ENCODE results near the gene CDYL2.

Gene CDYL2

GRCh38 chr16:80703131-80704071 is 101.0 kb downstream of the CDYL2 start:
- DNase-seq: no peak

DNA sequence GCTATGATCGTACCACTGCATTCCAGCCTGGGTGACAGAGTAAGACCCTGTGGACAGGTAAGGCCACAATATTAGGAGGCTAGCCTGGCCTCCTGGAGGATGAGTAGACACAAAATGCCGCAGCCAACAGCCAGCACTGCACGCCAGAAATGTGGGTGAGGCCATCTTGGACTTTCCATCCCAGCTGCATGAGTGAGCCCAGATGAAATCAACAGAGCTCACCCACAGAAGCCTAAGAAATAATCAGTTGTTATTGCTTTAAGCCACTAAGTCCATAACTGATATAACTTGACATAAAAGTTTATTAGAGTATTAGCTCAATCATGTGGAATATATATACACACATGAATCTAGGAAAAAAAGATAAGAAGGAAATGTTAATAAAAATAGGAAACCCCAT is 101.7 kb downstream of the CDYL2 start:
- DNase-seq: no peak

DNA sequence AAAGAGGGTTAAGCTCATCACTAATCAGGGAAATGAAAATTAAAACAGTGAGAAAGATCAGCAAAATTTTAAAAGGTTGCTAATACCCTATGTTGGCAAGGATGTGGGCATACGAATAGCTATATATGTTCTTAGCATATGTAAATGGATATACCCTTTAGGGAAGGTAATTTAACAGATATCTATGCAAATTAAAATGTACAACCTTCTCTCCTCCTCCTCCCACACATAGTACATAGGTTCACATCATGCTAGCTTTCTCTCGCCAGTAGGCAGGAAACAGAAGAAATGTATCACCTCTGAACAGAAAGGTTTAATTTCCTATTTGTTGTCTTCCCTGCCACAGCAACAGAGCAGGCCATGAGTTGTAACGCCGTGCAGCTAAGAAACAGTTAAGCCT is 103.8 kb downstream of the CDYL2 start:
- DNase-seq: no peak

GRCh38 chr16:80695020-80695419 is 109.4 kb downstream of the CDYL2 start:
- no peak for DNase-seq

DNA sequence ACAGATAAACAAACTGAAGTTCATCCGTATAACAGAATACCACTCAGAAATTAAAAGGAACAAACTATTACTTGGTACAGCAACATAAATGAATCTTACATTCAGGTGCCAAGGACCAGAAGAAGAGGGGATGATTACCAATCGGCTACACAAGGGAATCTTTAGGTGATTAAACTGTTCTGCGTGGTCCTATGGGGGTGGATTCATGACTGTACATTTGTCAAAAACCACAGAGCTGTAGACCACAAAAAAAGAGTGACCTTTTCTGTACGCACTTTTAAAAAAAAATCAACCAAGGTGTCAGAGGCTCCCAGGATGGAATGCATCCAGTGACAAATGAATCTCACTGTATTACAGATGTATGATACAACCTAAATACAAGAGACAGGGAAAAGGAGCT is 110.8 kb downstream of the CDYL2 start:
- peak; percentile 17 for DNase-seq

- DNase-seq: no peak
These were observed 112.1 kb downstream of the CDYL2 start for GRCh38 chr16:80692270-80692669.

- no peak for DNase-seq
These were observed 113.2 kb downstream of the CDYL2 start for GRCh38 chr16:80691111-80691741.

DNA sequence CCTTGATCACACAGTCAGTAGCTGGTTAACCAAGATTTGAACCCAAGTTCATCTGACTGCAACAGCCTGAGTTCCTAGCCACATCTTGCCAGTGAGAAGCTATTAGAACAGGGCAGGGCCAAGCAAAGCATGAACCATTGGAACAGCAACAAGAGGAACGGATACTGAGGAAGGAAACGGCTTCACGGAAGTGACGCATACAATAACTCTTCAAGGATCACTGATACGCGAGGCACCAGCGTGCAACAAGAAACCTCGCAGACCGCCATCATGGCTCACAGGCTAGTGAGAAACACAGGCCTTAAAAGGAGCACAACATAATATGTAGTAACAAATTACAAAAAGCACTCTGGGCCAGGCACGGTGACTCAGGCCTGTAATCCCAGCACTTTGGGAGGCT is 114.9 kb downstream of the CDYL2 start:
- DNase-seq: no peak

DNA sequence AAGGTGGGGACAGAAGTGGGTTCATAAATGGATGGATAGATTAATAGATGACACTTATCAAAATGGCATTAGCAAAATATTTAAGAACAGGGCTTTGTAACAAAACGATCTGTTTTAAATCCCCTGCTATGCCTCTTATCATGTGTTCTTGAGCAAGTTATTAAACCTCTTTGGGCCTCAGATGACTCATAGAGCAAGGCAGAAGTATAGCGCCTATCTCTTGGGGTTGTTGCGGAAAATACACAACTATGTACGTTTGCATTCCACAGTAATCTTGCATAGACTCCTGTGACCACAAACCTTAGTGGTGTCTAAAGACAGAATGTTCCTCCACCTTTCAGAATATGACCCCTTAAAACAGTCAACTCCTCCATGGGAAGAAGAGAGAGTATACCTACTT is 116.8 kb downstream of the CDYL2 start:
- no peak for DNase-seq

DNA sequence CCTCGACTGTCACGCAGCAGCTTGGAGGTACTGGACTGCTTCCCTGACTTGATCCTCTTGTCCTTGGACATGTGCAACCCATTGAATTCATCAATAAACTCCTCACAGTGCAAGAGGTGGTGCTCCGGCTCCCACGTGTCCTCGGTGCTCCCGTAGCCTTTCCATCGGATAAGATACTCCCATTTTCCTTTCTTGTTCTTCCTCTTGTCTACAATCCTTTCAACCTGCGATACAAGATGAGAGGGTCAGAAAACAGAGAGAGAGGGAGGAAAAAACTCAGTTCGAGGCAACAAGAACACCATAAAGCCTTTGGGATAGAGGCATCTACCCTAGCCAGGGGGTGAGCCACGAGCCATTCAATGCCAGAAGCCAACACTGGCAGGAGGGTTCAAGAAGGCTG is 119.5 kb downstream of the CDYL2 start:
- no peak for DNase-seq

DNA sequence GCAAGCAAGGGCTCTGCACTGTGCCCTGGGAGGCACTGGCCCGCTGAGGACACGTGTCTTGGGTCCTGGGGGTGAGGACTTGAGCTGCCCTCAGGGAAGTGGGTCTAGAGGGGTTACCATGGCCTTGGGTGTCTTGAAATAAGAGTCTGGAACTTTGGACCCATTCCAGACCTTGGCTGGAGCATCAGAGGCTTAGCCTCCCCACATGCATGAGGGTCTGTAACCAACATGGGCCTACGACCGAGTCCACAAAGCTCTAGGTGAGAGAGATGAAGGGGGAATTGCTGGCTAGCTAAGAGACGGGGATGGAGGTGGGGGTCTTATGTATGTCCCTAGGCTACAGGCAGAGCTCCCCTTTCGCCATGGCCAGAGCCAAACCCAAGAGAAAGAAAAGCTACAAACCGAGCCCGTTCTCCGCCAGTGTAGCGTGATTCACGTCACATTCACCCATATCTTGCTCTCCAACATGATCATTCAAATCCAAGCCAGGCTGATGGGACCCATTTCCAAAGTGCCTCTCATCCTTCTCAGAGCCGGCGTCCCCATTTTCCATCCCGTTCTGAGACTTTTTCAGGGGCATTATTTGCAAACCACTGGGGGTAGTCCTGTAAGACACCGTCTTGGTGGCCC is 120.1 kb downstream of the CDYL2 start:
- no peak for DNase-seq

- DNase-seq: no peak
These were observed 120.8 kb downstream of the CDYL2 start for GRCh38 chr16:80683646-80684045.

DNA sequence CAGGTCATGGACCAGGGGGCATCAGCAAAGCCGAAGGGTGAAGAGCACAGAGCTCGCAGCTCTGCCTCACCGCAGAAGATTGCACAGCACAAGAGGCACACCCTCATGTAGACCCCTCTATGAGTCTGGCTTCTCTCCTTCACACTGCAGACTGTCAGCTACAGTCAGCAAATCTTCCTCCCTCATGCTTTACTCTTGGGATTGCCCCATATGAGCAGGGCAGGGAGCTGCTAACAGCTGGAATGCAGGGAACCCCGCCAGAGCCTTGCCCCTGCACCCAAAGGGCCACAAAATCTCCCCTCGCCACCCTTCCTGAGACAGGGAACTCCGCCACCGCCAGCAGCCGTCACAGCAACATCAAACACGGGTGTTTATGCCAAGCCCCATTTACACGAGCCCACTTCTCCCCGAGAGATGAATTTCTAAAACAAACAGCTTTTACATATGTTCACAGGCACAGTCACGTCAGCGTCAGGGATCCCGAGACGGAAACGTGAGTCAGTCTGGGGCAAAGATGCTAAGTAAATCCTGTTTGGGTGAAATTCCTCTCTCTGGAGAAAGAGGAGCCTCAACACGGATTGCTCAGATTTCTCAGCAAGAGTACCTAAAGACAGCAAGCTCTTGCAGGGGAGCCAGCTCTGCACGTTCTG is 121.9 kb downstream of the CDYL2 start:
- no peak for DNase-seq

GRCh38 chr16:80681436-80681835 is 123.0 kb downstream of the CDYL2 start:
- DNase-seq: no peak

DNA sequence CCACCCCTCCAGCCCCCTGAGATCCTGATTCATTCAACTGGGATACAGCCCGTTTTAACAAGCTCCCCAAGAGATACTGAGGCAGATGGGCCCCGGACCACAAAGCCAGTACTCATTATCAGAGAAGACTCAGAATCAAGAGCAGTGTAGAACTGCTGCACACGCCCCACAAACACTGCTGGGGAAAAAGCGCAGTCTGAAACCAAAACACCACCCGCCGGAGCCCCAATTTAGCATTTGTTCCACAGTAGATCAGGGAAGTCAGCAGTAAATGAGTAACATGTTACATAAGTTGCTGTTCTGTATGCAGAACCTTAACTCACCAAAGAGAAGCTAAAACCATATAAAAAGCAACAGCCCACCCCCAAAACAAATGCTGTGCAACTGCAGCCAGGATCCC is 123.6 kb downstream of the CDYL2 start:
- DNase-seq: no peak

GRCh38 chr16:80680046-80680445 is 124.4 kb downstream of the CDYL2 start:
- no peak for DNase-seq

- DNase-seq: no peak
These were observed 129.5 kb downstream of the CDYL2 start for GRCh38 chr16:80674884-80675283.

GRCh38 chr16:80672379-80672778 is 132.0 kb downstream of the CDYL2 start:
- DNase-seq: no peak

- no peak for DNase-seq
These were observed 133.0 kb downstream of the CDYL2 start for GRCh38 chr16:80671281-80671849.

- DNase-seq: peak; percentile 34
These were observed 134.1 kb downstream of the CDYL2 start for GRCh38 chr16:80670170-80670865.

- no peak for DNase-seq
These were observed 134.7 kb downstream of the CDYL2 start for GRCh38 chr16:80669673-80670072.

GRCh38 chr16:80667925-80668324 is 136.5 kb downstream of the CDYL2 start:
- DNase-seq: no peak

DNA sequence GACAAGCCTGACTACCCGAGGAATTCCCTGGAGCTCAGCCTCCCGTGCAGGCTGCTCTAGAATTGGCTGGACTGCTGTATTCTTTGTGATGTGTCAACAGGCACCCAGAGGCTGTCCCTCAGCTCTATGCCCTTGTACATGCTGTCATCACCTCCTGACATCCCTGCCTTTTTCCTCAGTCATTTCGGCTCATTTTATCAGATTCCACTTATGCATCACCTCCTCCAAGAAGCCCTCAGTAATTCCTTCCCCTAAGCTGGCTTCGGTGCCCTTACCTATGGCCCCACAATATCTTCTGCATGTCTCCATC is 137.2 kb downstream of the CDYL2 start:
- DNase-seq: no peak
